GM19025 (cell line): ENCODE data around the gene TLE2.
"Not testable (repeated sequence)": the region's sequence is repeated elsewhere in the genome, so short reads cannot be mapped to it uniquely, and the experiment has no call there.

Experiments used
- ATAC-seq: cut with Tn5 transposase; IDR thresholded peaks from one replicate; pipeline ENCODE4 v1.9.1; 2021; ENCODE audit warnings: mild to moderate bottlenecking, low read depth, moderate library complexity; ENCODE audit not compliant: unreplicated experiment

TLE2 gene

GRCh38 chr19:2988568-2988967 is 40.5 kb downstream of the TLE2 start:
- ATAC-seq = no peak

- no peak for ATAC-seq
These were observed 41.3 kb downstream of the TLE2 start for GRCh38 chr19:2987797-2988196.

DNA sequence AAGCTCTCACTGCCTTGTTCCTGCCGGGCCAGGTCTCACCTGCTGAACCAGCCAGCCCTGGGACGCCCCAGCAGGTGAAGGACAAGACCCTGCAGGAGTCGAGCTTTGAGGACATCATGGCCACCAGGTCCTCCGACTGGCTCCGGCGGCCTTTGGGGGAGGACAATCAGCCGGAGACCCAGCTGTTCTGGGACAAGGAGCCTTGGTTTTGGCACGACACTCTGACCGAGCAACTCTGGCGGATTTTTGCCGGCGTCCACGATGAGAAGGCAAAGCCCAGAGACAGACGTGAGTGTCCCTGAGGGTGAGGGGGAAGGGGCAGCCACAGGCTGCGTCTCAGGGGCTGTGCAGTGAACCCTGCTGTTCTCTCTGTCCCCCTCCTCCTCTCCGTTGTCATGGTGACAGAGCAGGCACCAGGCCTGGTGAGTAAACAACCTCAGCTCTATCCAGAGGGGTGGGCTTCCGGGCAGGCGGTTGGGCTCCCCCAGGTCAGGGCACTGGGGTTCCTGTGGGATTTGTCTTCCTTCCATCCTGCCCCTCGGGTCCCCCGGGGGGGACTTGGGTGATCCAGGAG is 42.0 kb downstream of the TLE2 start:
- ATAC-seq = no peak

DNA sequence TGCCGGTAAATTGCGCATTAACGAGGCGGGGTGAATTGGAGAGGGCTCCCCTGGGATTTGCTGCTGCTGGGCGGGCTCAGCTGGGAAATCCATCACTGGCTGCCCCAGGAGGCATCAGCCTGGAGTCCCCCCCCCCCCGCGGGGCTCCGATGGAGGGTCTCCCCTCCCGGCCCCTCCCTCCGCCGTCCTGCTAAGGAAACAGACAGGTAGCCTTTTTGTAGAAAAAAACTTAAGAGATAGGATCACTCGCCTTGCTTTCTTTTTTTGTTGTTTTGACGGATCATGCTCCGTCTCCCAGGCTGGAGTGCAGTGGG is 44.9 kb downstream of the TLE2 start:
- ATAC-seq = no peak

- no peak for ATAC-seq
These were observed 45.5 kb downstream of the TLE2 start for GRCh38 chr19:2983351-2984214.

DNA sequence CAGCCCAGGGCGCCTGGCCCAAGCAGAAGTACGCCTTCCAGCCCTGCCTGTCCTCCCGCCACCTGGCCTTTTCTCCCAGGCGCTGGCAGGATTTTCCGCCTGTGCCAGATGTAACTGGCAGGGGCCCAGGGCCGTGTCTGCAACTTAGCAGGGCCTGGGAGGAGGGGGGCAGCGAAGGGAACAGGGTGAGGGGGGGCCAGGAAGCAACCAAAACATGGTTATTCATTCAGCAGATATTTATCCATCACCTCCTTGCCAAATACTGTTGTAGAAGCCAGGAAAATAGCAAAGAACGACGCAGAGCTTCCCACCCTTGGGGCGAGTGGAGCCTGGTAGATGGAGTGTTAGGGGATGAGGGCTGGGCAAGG is 46.1 kb downstream of the TLE2 start:
- ATAC-seq = no peak

- ATAC-seq = no peak
These were observed 46.5 kb downstream of the TLE2 start for GRCh38 chr19:2982561-2982960.

GRCh38 chr19:2981898-2982297 is 47.2 kb downstream of the TLE2 start:
- ATAC-seq = no peak

- no peak for ATAC-seq
These were observed 50.3 kb downstream of the TLE2 start for GRCh38 chr19:2978772-2979171.

GRCh38 chr19:2978166-2978767 is 50.8 kb downstream of the TLE2 start:
- ATAC-seq = no peak

- no peak for ATAC-seq
These were observed 51.3 kb downstream of the TLE2 start for GRCh38 chr19:2977746-2978138.

GRCh38 chr19:2977001-2977745 is 51.9 kb downstream of the TLE2 start, which contains the start of gene TLE6:
Gene TLE6 (plus strand): TSS chr19:2977564. CDS start chr19:2978234, 670 bp downstream.
- peak; percentile 97 for ATAC-seq

DNA sequence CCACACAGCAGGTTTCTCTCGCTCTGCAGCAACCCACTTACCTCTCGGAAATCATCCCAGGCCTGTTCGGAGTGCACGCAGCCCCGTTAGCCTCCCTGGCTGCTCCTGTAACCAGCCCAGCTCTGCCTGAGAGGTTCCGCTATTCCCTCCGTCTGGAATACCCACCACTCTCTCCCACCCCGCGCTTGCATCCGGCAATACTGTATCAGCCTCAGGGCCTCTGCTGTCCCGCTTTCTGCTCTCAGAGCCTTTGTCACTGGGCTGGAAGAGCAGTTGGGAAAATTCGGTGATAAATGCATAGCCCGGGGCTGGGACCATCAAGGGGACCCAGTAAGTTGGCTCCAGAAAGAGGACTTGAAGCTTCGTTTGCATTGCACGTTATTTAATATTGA is 52.5 kb downstream of the TLE2 start:
- no peak for ATAC-seq

DNA sequence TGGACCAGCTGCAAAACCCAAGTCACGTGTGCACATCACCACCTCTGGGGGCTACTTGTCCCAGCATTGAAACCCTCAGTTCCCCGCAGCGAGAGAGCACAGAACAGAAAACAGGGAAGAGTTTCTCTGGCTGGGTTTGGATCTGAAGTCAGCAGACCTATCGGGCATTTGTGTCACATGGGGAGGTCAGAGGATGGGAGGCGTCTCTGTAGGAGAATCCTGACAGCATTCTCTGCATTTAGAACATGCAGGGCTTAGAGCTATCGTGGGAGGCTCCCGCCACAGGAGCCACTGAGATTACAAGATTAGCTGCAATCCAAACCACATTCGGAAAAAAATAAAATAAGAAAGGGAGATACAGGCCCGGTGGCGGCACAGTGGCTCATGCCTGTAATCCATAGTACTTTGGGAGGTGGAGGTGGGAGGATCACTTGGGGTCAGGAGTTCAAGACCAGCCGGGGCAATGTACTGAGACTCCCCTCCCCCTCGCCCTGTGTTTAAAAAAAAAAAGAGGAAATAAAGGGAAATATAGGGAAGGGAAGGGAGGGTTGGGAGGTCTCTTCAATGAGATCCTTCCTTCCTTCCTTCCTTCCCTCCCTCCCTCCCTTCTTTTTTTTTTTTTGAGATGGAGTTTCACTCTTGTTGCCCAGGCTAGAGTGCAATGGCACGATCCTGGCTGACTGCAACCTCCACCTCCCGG is 54.6 kb downstream of the TLE2 start:
- no peak for ATAC-seq

DNA sequence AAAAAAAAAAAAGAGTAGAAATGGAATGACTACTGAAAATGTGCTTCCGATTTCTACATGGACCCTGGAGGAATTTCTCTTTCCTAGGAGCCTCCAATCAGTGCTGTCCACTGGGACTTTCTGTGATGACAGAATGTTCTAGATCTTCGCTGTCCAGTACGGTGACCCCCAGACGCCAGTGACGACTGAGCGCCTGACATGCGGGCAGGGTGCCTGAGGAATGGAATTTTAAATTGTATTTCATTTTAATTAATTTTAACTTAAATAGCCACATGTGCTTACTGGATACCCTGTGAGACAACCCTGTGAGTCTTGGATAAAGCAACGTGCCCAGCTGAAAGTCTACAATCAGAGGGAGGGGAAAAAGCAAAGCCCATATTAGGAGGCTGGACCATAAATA is 55.9 kb downstream of the TLE2 start:
- ATAC-seq = no peak

- no peak for ATAC-seq
These were observed 58.8 kb downstream of the TLE2 start for GRCh38 chr19:2970201-2970835.

DNA sequence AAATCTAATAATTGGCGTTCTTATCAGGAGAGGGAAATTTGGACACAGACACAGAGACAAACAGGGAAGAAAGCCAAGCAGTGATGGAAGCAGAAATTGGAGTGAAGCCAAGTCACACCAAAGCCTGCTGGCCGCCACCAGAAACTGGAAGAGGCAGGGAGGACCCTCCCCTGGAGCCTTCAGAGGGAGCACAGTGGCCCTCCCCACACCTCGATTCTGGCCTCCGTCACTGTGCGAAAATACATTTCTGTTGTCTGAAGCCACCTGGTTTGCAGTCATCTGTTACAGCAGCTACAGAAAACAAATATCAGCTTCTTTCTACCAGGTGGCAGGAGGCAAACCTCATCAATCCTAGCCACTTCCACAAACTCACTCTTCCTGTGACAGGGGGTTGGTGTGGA is 60.0 kb downstream of the TLE2 start:
- ATAC-seq = no peak

DNA sequence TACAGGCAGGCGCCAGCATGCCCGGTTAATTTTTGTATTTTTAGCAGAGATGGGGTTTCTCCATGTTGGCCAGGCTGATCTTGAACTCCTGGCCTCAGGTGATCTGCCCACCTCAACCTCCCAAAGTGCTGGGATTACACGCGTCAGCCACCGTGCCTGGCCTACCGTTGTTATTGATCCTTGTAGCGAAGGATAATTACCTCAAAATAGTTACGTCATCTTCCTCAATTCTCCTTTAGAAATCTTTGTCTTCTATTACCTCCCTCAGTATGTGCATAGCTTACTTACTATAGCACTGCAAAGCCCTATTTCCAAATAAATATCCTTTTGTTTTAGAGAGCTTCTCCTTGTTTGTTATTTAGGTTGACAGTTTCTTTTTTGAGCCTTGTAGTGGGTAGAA is 61.1 kb downstream of the TLE2 start:
- ATAC-seq = no peak

DNA sequence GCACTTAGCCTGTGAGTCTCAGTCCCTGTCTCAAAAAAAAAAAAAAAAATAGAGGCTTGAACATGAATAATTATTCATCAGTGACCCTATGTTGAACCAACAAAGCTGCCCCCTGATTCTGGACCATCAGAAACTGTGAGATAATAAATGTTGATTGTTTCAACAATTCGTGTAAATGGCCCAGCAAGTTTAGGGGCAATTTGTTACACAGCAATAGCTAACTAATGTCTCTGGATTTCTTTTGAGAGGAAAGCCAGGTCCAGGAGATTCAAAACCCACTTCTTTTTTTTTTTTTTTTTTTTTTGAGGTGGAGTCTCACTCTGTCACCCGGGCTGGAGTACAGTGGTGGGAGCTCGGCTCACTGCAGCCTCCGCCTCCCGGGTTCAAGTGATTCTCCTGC is 64.2 kb downstream of the TLE2 start:
- no peak for ATAC-seq

- ATAC-seq = not testable (repeated sequence)
These were observed 65.4 kb downstream of the TLE2 start for GRCh38 chr19:2963631-2964030.
